A549 (cell line): ENCODE results near the gene TRAPPC3. TPM values are rescaled to one million over a fixed set of nuclear protein-coding genes. Genes with fewer than 3 reads are reported as not detected.
A peak's percentile ranks its signal among the peaks of the same experiment; 100 is the strongest.

Experiments
- ATAC-seq, 2 experiments: fragments of 200-7000 bp in 1 of 2; fragments of >200 bp in 1 of 2; cut with Nextera tagmentation in 1 of 2; cut with Tn5 transposase in 1 of 2; 3 replicates each; pipeline versions ENCODE4 v1.8.0 to v1.9.1; 2018 to 2020; ENCODE audit warnings: mild to moderate bottlenecking in 1 of 2, moderate library complexity in 1 of 2
- CTCF ChIA-PET: fragments of 300-600 bp; sonication (Branson Sonifier 250); formaldehyde crosslinking; extraction: SDS; loops from one replicate; lab custom pipeline; 2021; ENCODE audit warnings: antibody characterized with exemption, inconsistent platforms; lab: Yijun Ruan, JAX
- POLR2A ChIA-PET: fragments of 350-600 bp; formaldehyde crosslinking; extraction: SDS; loops from one replicate; lab custom pipeline; 2021; ENCODE audit warnings: antibody characterized with exemption, inconsistent platforms; lab: Yijun Ruan, JAX
- DNase-seq, 2 experiments: peaks; one replicate each; pipeline versions ENCODE4 v3.0.0 to v3.0.0-alpha.2; 2011 to 2016; ENCODE audit warnings: low read depth in 1 of 2, low spot score in 1 of 2
- FAIRE-seq: peaks from 2 replicates; lab custom pipeline; 2011; peaks lifted over from hg19 to GRCh38; lab: Jason Lieb, UNC
- H3K27ac ChIP-seq, 2 experiments: fragments of >200 bp; sonication (Bioruptor Twin); formaldehyde crosslinking; 3 replicates each; pipeline ENCODE4 v1.5.1; 2016 to 2017
- H3K4me1 ChIP-seq: fragments of >200 bp; sonication (Bioruptor Twin); formaldehyde crosslinking; 3 replicates; pipeline ENCODE4 v1.6.1; 2016
- H3K4me2 ChIP-seq: fragments of >200 bp; sonication (Bioruptor Twin); formaldehyde crosslinking; 3 replicates; pipeline ENCODE4 v1.6.1; 2016
- H3K4me3 ChIP-seq: fragments of >200 bp; sonication (Bioruptor Twin); formaldehyde crosslinking; 3 replicates; pipeline ENCODE4 v1.5.1; 2016
- H3K9me3 ChIP-seq: fragments of >200 bp; sonication (Bioruptor Twin); formaldehyde crosslinking; 3 replicates; pipeline ENCODE4 v1.6.1; 2016
- BCL3 ChIP-seq: fragments of >200 bp; sonication (Bioruptor Twin); formaldehyde crosslinking; IDR thresholded peaks from 3 replicates; pipeline ENCODE4 v1.6.1; 2016
- CEBPB ChIP-seq, 2 experiments: fragments of >200 bp in 1 of 2; sonication (Bioruptor Twin) in 1 of 2; formaldehyde crosslinking in 1 of 2; IDR thresholded peaks; 2 replicates each; pipeline ENCODE4 v1.6.1; 2012 to 2016
- CHD4 ChIP-seq: fragments of 200-600 bp; sonication (generic); IDR thresholded peaks from 2 replicates; pipeline ENCODE4 v1.6.1; 2016; ENCODE audit warnings: antibody characterized with exemption, mild to moderate bottlenecking, borderline replicate concordance
- FOSL2 ChIP-seq, 2 experiments: fragments of 450-650 bp in 1 of 2; fragments of >200 bp in 1 of 2; sonication (Bioruptor Twin) in 1 of 2; formaldehyde crosslinking; IDR thresholded peaks; 2 replicates each; pipeline versions ENCODE4 v1.5.0 to v1.6.1; 2016 to 2020; ENCODE audit warnings: mild to moderate bottlenecking in 1 of 2, moderate library complexity in 1 of 2
- HEYL ChIP-seq: fragments of 250-450 bp; sonication (Bioruptor Pico); IDR thresholded peaks from 2 replicates; pipeline ENCODE4 v1.8.0; 2021; ENCODE audit warnings: mild to moderate bottlenecking, moderate library complexity
- HMGXB4 ChIP-seq: fragments of 250-450 bp; sonication (Bioruptor Pico); IDR thresholded peaks from 2 replicates; pipeline ENCODE4 v1.5.0; 2021; ENCODE audit warnings: mild to moderate bottlenecking, moderate library complexity, borderline replicate concordance
- JUNB ChIP-seq: fragments of >200 bp; sonication (Bioruptor Twin); formaldehyde crosslinking; IDR thresholded peaks from 2 replicates; pipeline ENCODE4 v1.6.1; 2016
- KDM1A ChIP-seq: fragments of 200-600 bp; sonication (generic); IDR thresholded peaks from 2 replicates; pipeline ENCODE4 v1.6.1; 2016; ENCODE audit warnings: low read depth, mild to moderate bottlenecking
- MAFK ChIP-seq: fragments of 450-650 bp; IDR thresholded peaks from 2 replicates; pipeline ENCODE4 v1.6.1; 2014; ENCODE audit not compliant: partially characterized antibody
- NPAS2 ChIP-seq: fragments of 250-450 bp; sonication (Bioruptor Pico); IDR thresholded peaks from 2 replicates; pipeline ENCODE4 v1.8.0; 2022; ENCODE audit warnings: mild to moderate bottlenecking, moderate library complexity, borderline replicate concordance
- PBX3 ChIP-seq: IDR thresholded peaks from 2 replicates; pipeline ENCODE4 v1.6.1; 2012
- PHF8 ChIP-seq: fragments of 200-600 bp; sonication (generic); IDR thresholded peaks from 2 replicates; pipeline ENCODE4 v1.6.1; 2016; ENCODE audit warnings: low read depth, mild to moderate bottlenecking, antibody characterized with exemption, moderate library complexity, borderline replicate concordance
- RAD21 ChIP-seq, 2 experiments: fragments of >200 bp in 1 of 2; sonication (Bioruptor Twin) in 1 of 2; formaldehyde crosslinking in 1 of 2; IDR thresholded peaks in 1 of 2; conservative IDR thresholded peaks in 1 of 2; 2 replicates in 1 of 2; 3 replicates in 1 of 2; pipeline ENCODE4 v1.6.1; 2012 to 2018; ENCODE audit warnings: inconsistent platforms in 1 of 2
- REST ChIP-seq: fragments of 200-600 bp; sonication (generic); IDR thresholded peaks from 2 replicates; pipeline ENCODE4 v1.6.1; 2016; ENCODE audit warnings: antibody characterized with exemption, mild to moderate bottlenecking, moderate library complexity
- TP53 ChIP-seq: fragments of 250-450 bp; sonication (Bioruptor Pico); IDR thresholded peaks from 2 replicates; pipeline ENCODE4 v1.5.0; 2021; ENCODE audit warnings: mild to moderate bottlenecking, moderate library complexity
- USF2 ChIP-seq: fragments of 450-650 bp; IDR thresholded peaks from 2 replicates; pipeline ENCODE4 v1.6.1; 2014; ENCODE audit warnings: antibody characterized with exemption
- ZC3H11A ChIP-seq: fragments of 450-650 bp; IDR thresholded peaks from 2 replicates; pipeline ENCODE4 v1.6.1; 2014; ENCODE audit warnings: antibody characterized with exemption, mild to moderate bottlenecking
- ZFP36 ChIP-seq: fragments of 450-650 bp; IDR thresholded peaks from 2 replicates; pipeline ENCODE4 v1.6.1; 2014; ENCODE audit warnings: borderline replicate concordance; ENCODE audit not compliant: partially characterized antibody
- ZSCAN20 ChIP-seq: fragments of 250-450 bp; sonication (Bioruptor Pico); IDR thresholded peaks from 2 replicates; pipeline ENCODE4 v1.8.0; 2022; ENCODE audit warnings: mild to moderate bottlenecking, moderate library complexity
- WGBS: methylation state at CpG from one replicate; pipeline ENCODE4 v1.1.6; 2017; ENCODE audit errors: missing lambda C conversion rate; 5-methylcytosine and 5-hydroxymethylcytosine counted together
- polyA plus RNA-seq, 4 experiments: library from polyadenylated mRNA; depleted of rRNA in 3 of 4; stranded (reverse); fragments of >200 nt; fragmentation: RNase III in 1 of 4; extraction: RNeasy Plus Mini Kit Qiagen cat#74134 plus additional on column Dnase treatment in 1 of 4; gene quantifications; 2 replicates in 3 of 4; 3 replicates in 1 of 4; pipeline ENCODE4 v1.2.3, GENCODE V29; 2011 to 2017

The TRAPPC3 gene
- polyA plus RNA-seq, 2 of the 4 experiments (the other 2 are of a cell fraction): 62.2 to 103 TPM

- POLR2A ChIA-PET: interaction anchor here (1.5 to 2.4 kb wide), 2 partner anchors 18 to 33 kb away, joined by 4 to 7 read pairs; no protein-coding TSS in a partner anchor
- CTCF ChIA-PET: interaction anchor here (0.8 to 2.2 kb wide), 7 partner anchors 9 to 132 kb away, joined by 3 to 7 read pairs (median 3); partner anchors contain the start of gene THRAP3
- no peak for DNase-seq
Measured at GRCh38 chr1:36154765-36155407, 5.6 kb upstream of the TRAPPC3 start.

More at GRCh38 chr1:36154765-36155407, 5.6 kb upstream of the TRAPPC3 start:
- TF ChIP-seq ZC3H11A (no peak), USF2 (no peak), KDM1A (no peak), ZSCAN20 (no peak), JUNB (no peak), CEBPB (IDR thresholded peaks at IDR 0.05) (no peak), PHF8 (no peak), HEYL (CRISPR knock-in tag) (no peak), ZFP36 (no peak), FOSL2 (IDR thresholded peaks at IDR 0.05) (no peak), FOSL2 (CRISPR knock-in tag; IDR thresholded peaks at IDR 0.05) (no peak), BCL3 (no peak), PBX3 (no peak), CHD4 (no peak), HMGXB4 (CRISPR knock-in tag) (no peak), MAFK (no peak), NPAS2 (CRISPR knock-in tag) (no peak), RAD21 (conservative IDR thresholded peaks at IDR 0.05 in 1 of 2, IDR thresholded peaks at IDR 0.05 in 1 of 2) (no peak), REST (no peak), TP53 (CRISPR knock-in tag) (no peak)
- TF ChIP-seq, all 56 proteins: peak for 0
- no peaks in the 10 kb centered on the region for H3K9me3 ChIP-seq
- H3K4me1 ChIP-seq: peaks cover 54% of the 10 kb centered on the region
- H3K27ac ChIP-seq: peak overlapping the region; percentile 98 to 99
- WGBS: 100% methylated on average over 3 of the region's 6 CpGs
- peak overlapping the region; percentile 99 for H3K4me3 ChIP-seq
- FAIRE-seq (no peak), ATAC-seq (no peak)
- H3K4me2 ChIP-seq: peak overlapping the region; percentile 99
